ENCODE data around the gene DNAH2. TPM values are rescaled to one million over a fixed set of nuclear protein-coding genes. Genes with fewer than 3 reads are reported as not detected.

Gene DNAH2
- total RNA-seq, 1 experiment from 2014 or later: 0.15 TPM

DNA sequence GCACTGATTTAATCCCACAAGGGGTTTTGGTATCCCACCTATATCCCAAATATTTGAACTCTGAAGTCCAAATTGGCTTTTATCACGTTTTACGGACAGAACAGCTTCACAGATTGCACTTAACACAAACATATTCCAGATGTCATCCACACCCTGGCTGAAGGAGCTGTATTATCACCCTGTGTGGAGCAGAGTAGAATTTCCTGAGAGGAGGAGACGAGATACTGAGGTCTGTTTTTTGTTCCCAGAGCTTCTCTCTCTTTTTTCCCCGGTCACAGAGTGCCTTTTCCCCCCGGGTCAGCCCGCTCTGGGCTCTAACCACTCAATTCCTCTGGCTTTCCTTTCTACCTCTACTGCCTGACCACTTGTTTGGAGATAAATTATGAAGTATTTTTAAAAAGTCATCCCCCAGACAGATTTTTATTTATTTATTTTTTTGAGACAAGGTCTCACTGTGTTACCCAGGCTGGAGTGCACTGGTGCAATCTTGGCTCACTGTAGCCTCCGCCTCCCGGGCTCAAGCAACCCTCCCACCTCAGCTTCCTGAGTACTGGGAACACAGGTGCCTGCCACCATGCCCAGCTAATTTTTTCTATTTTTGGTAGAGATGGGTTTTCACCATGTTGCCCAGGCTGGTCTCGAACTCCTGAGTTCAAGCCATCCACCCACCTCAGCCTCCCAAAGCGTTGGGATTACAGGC lies 30.7 kb downstream of the DNAH2 start:
- no peak overlapping the region for H2BK15ac ChIP-seq (ENCODE audit: low read depth, low read length)
- H2BK20ac ChIP-seq (ENCODE audit: low read depth, low read length, poor library complexity, severe bottlenecking): no peak overlapping the region
- WGBS (ENCODE audit: extremely low coverage, insufficient read length, low lambda C conversion rate): no CpG with 5 or more reads among the region's 10 CpGs
- H3K14ac ChIP-seq (ENCODE audit: insufficient read depth, low read length): no peak overlapping the region
- H3K27me3 Mint-ChIP-seq (ENCODE audit: low read depth): no peaks in the 10 kb centered on the region; the same call in 1 of the 2 replicates
- no peak overlapping the region for H3K27ac ChIP-seq (ENCODE audit: insufficient read length, low read depth, low read length)
- no peak overlapping the region for H4K5ac ChIP-seq (ENCODE audit: insufficient read length, low read depth, low read length)
- no peak overlapping the region for H3T11ph ChIP-seq (ENCODE audit: low read length)
- H3K9ac ChIP-seq (ENCODE audit: extremely low read depth, insufficient read length, low read length): no peak overlapping the region
- H3K9me3 ChIP-seq (ENCODE audit: control insufficient read depth, low read depth, low read length): no peaks in the 10 kb centered on the region
- H4K20me1 ChIP-seq (ENCODE audit: control insufficient read depth, insufficient read depth, insufficient read length): no peaks in the 10 kb centered on the region
- no peak overlapping the region for H3K27ac Mint-ChIP-seq
- H3K27me3 ChIP-seq (ENCODE audit: insufficient read depth, low read length): no peaks in the 10 kb centered on the region
- peaks cover 0 to 4% of the 10 kb centered on the region in 2 experiments; a peak in 2 of 4 replicates for H3K4me1 Mint-ChIP-seq
- H3K79me2 ChIP-seq (ENCODE audit: insufficient read depth, low read length): no peaks in the 10 kb centered on the region
- H2BK5ac ChIP-seq (ENCODE audit: insufficient read length, low read length): no peak overlapping the region
- H3K79me1 ChIP-seq (ENCODE audit: insufficient read depth, low read depth, low read length, poor library complexity, severe bottlenecking): no peaks in the 10 kb centered on the region
- H3K56ac ChIP-seq (ENCODE audit: insufficient read length, low read depth, low read length): no peak overlapping the region
- H3K4me3 Mint-ChIP-seq: no peak overlapping the region
- H3K9me3 Mint-ChIP-seq: no peaks in the 10 kb centered on the region
- TF ChIP-seq, protein P1, sequence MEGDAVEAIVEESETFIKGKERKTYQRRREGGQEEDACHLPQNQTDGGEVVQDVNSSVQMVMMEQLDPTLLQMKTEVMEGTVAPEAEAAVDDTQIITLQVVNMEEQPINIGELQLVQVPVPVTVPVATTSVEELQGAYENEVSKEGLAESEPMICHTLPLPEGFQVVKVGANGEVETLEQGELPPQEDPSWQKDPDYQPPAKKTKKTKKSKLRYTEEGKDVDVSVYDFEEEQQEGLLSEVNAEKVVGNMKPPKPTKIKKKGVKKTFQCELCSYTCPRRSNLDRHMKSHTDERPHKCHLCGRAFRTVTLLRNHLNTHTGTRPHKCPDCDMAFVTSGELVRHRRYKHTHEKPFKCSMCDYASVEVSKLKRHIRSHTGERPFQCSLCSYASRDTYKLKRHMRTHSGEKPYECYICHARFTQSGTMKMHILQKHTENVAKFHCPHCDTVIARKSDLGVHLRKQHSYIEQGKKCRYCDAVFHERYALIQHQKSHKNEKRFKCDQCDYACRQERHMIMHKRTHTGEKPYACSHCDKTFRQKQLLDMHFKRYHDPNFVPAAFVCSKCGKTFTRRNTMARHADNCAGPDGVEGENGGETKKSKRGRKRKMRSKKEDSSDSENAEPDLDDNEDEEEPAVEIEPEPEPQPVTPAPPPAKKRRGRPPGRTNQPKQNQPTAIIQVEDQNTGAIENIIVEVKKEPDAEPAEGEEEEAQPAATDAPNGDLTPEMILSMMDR (conservative IDR thresholded peaks at IDR 0.05): no peak
- no peaks in the 10 kb centered on the region for H3K36me3 Mint-ChIP-seq (ENCODE audit: insufficient read depth in 1 of 3, low read depth in 3 of 3)
- H3K18ac ChIP-seq (ENCODE audit: insufficient read length, low read depth, low read length): no peak overlapping the region
- H2BK12ac ChIP-seq (ENCODE audit: insufficient read length, low read depth, low read length): no peak overlapping the region
- no peak overlapping the region for H3K4ac ChIP-seq (ENCODE audit: low read depth, low read length)
- H2AK5ac ChIP-seq (ENCODE audit: insufficient read length, low read length): no peak overlapping the region
- no peaks in the 10 kb centered on the region for H3K4me1 ChIP-seq (ENCODE audit: insufficient read depth, low read length)
- H3K23ac ChIP-seq (ENCODE audit: insufficient read length, low read depth, low read length): no peak overlapping the region
- H4K91ac ChIP-seq (ENCODE audit: insufficient read length, low read depth, low read length): no peak overlapping the region
- H2BK120ac ChIP-seq (ENCODE audit: low read depth, low read length, poor library complexity, severe bottlenecking): no peak overlapping the region
- no peak overlapping the region for H3K4me2 ChIP-seq (ENCODE audit: insufficient read depth, insufficient read length, low read length)
- H2AFZ ChIP-seq (ENCODE audit: low read length): no peak overlapping the region
- no peak overlapping the region for H4K8ac ChIP-seq (replicated peaks; ENCODE audit: insufficient read length, low read depth, low read length)
- no peaks in the 10 kb centered on the region for H3K23me2 ChIP-seq (ENCODE audit: insufficient read length, low read depth, low read length, poor library complexity, severe bottlenecking)
- DNase-seq: no peak
